NK-92 treated with Interleukin-12 subunit alpha and Interleukin-12 subunit beta, amount 100 ng/mL, for 24 hours (cell line): ENCODE measurements around the gene LDLRAD4.

ENCODE experiments used
- DNase-seq: peaks from one replicate; lab custom pipeline; 2025; lab: John Stamatoyannopoulos, UW

The LDLRAD4 gene

GRCh38 chr18:13577091-13577697 lies 358.6 kb downstream of the LDLRAD4 start:
- no peak for DNase-seq

- DNase-seq: no peak
These were observed 359.2 kb downstream of the LDLRAD4 start for GRCh38 chr18:13577781-13578180.

- DNase-seq: no peak
These were observed 359.8 kb downstream of the LDLRAD4 start for GRCh38 chr18:13578400-13578799.

GRCh38 chr18:13579874-13580273 lies 361.3 kb downstream of the LDLRAD4 start:
- no peak for DNase-seq

GRCh38 chr18:13580351-13580750 lies 361.8 kb downstream of the LDLRAD4 start:
- DNase-seq: no peak

GRCh38 chr18:13580991-13581390 lies 362.4 kb downstream of the LDLRAD4 start:
- no peak for DNase-seq

- no peak for DNase-seq
These were observed 363.1 kb downstream of the LDLRAD4 start for GRCh38 chr18:13581496-13582177.

GRCh38 chr18:13582178-13582670 lies 363.7 kb downstream of the LDLRAD4 start:
- DNase-seq: no peak

GRCh38 chr18:13583576-13584550 lies 365.3 kb downstream of the LDLRAD4 start:
- DNase-seq: no peak

- DNase-seq: no peak
These were observed 366.3 kb downstream of the LDLRAD4 start for GRCh38 chr18:13584825-13585224.

GRCh38 chr18:13585379-13586153 lies 367.0 kb downstream of the LDLRAD4 start:
- no peak for DNase-seq

GRCh38 chr18:13587001-13587400 lies 368.4 kb downstream of the LDLRAD4 start:
- DNase-seq: no peak

- DNase-seq: no peak
These were observed 368.9 kb downstream of the LDLRAD4 start for GRCh38 chr18:13587477-13587876.

GRCh38 chr18:13587937-13588336 lies 369.4 kb downstream of the LDLRAD4 start:
- DNase-seq: no peak

GRCh38 chr18:13589316-13589715 lies 370.8 kb downstream of the LDLRAD4 start:
- DNase-seq: no peak

- no peak for DNase-seq
These were observed 371.4 kb downstream of the LDLRAD4 start for GRCh38 chr18:13589943-13590342.

GRCh38 chr18:13592246-13592645 lies 373.7 kb downstream of the LDLRAD4 start:
- no peak for DNase-seq

- no peak for DNase-seq
These were observed 376.0 kb downstream of the LDLRAD4 start for GRCh38 chr18:13594551-13594950.

GRCh38 chr18:13597068-13597467 lies 378.5 kb downstream of the LDLRAD4 start:
- no peak for DNase-seq

- no peak for DNase-seq
These were observed 380.0 kb downstream of the LDLRAD4 start for GRCh38 chr18:13598591-13598990.

- no peak for DNase-seq
These were observed 380.5 kb downstream of the LDLRAD4 start for GRCh38 chr18:13599031-13599430.
